Activated CD8-positive, alpha-beta memory T cell treated with anti-CD3 and anti-CD28 coated beads for 48 hours (primary cell): Measurements from ENCODE around the gene USP10.
"Not testable (repeated sequence)": the region's sequence is repeated elsewhere in the genome, so short reads cannot be mapped to it uniquely, and the experiment has no call there.

Source experiments
- DNase-seq, 3 experiments: peaks; one replicate each; pipeline ENCODE4 v3.0.0-alpha.2; 2020; ENCODE audit warnings: low read depth in 2 of 3, low spot score in 2 of 3

Gene USP10

GRCh38 chr16:84673561-84673960 is 26.2 kb upstream of the USP10 start:
- no peak for DNase-seq

- DNase-seq = no peak
These were observed 24.4 kb upstream of the USP10 start for GRCh38 chr16:84675423-84675822.

- DNase-seq = no peak
These were observed 23.9 kb upstream of the USP10 start for GRCh38 chr16:84675884-84676283.

GRCh38 chr16:84677017-84677803 is 22.6 kb upstream of the USP10 start:
- DNase-seq = no peak

GRCh38 chr16:84677849-84678248 is 22.0 kb upstream of the USP10 start:
- no peak for DNase-seq

GRCh38 chr16:84678541-84678940 is 21.3 kb upstream of the USP10 start:
- DNase-seq = no peak

- DNase-seq = no peak
These were observed 19.5 kb upstream of the USP10 start for GRCh38 chr16:84680165-84680842.

- DNase-seq = no peak
These were observed 18.8 kb upstream of the USP10 start for GRCh38 chr16:84680843-84681629.

GRCh38 chr16:84683691-84684591 is 15.9 kb upstream of the USP10 start:
- DNase-seq = no peak

GRCh38 chr16:84684592-84684965 is 15.2 kb upstream of the USP10 start:
- DNase-seq = no peak

GRCh38 chr16:84685210-84685609 is 14.6 kb upstream of the USP10 start:
- DNase-seq = no peak

GRCh38 chr16:84686707-84687298 is 13.0 kb upstream of the USP10 start:
- DNase-seq = no peak

GRCh38 chr16:84687715-84688114 is 12.1 kb upstream of the USP10 start:
- DNase-seq = no peak

GRCh38 chr16:84688163-84688562 is 11.6 kb upstream of the USP10 start:
- not testable (repeated sequence) for DNase-seq

- no peak for DNase-seq
These were observed 10.7 kb upstream of the USP10 start for GRCh38 chr16:84689111-84689510.

- DNase-seq = no peak
These were observed 9.5 kb upstream of the USP10 start for GRCh38 chr16:84690088-84690819.

- DNase-seq = no peak
These were observed 7.2 kb upstream of the USP10 start for GRCh38 chr16:84692451-84693214.

- DNase-seq = not testable (repeated sequence)
These were observed 5.9 kb upstream of the USP10 start for GRCh38 chr16:84693869-84694268.

- DNase-seq = no peak
These were observed 4.8 kb upstream of the USP10 start for GRCh38 chr16:84694980-84695379.
